T-helper 1 cell treated with Interleukin-12 subunit alpha and Interleukin-12 subunit beta and Interleukin-4 antibody, amounts not matched to agents 30 μg/mL and 1 μg/mL, for 36 hours (primary cell): ENCODE measurements around the gene MID1.

Experiments
- H3K27ac Mint-ChIP-seq: one replicate; pipeline ENCODE4 v1.8.0; 2021; ENCODE audit warnings: mild to moderate bottlenecking, mixed read lengths
- H3K27me3 Mint-ChIP-seq: one replicate; pipeline ENCODE4 v1.8.0; 2021; ENCODE audit warnings: low read depth, mixed read lengths
- H3K36me3 Mint-ChIP-seq: one replicate; pipeline ENCODE4 v1.8.0; 2021; ENCODE audit warnings: low read depth, mixed read lengths
- H3K4me1 Mint-ChIP-seq: one replicate; pipeline ENCODE4 v1.8.0; 2021; ENCODE audit warnings: low read depth, mixed read lengths
- H3K4me3 Mint-ChIP-seq: one replicate; pipeline ENCODE4 v1.8.0; 2021; ENCODE audit warnings: mild to moderate bottlenecking, moderate library complexity, mixed read lengths
- H3K9me3 Mint-ChIP-seq: one replicate; pipeline ENCODE4 v1.8.0; 2021; ENCODE audit warnings: mixed read lengths

MID1 gene

DNA sequence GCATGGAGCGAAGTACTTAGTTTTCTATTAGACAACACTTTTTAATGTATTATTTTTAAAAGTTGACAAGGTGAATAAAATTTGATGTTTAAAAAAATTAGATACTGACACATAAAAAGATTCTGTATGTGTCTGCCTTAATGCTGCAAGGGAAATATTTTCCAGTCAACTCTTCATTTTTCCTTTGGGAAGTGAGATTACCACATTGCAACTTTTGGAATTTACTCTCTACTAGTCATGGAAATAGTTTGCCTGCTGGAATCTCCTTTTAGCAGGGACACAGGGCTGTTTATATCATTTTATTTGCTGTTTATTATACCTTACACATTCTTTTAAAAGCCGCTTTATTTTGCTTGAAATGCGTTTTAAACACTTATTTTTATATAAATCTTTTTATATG is 135.1 kb downstream of the MID1 start:
- no peak overlapping the region for H3K4me3 Mint-ChIP-seq
- no peaks in the 10 kb centered on the region for H3K9me3 Mint-ChIP-seq
- H3K27ac Mint-ChIP-seq, result no peak overlapping the region
- H3K4me1 Mint-ChIP-seq, result no peaks in the 10 kb centered on the region
- H3K36me3 Mint-ChIP-seq, result no peaks in the 10 kb centered on the region
- no peaks in the 10 kb centered on the region for H3K27me3 Mint-ChIP-seq

DNA sequence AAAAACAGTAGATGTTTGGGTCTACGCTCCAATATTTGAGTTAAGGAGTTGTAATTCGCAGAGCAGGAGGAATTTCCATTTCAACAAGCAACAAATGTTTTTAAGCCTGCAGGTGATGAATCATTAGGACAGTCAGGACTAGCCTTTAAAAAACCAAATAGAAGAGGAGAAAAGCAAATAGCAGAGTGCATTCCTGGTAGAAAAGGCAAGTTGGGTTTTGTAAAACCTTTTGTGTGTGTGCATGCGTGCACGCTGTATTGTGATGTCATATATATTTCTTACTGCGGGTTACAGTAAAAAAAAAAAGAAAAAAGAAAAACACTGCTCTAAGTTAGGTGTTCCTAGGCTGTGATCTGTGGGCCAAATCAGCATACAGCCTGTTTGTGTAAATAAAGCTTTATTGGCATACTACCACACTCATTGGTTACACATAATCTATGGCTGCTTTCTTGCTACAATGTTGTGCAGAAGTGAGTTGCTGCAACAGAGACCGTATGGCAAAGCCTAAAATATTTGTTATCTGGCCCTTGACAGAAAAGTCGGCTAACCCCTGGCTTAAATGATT is 135.6 kb downstream of the MID1 start:
- Mint-ChIP-seq H3K27ac (no peak overlapping the region), H3K27me3 (no peaks in the 10 kb centered on the region), H3K4me1 (no peaks in the 10 kb centered on the region), H3K36me3 (no peaks in the 10 kb centered on the region), H3K9me3 (no peaks in the 10 kb centered on the region), H3K4me3 (no peak overlapping the region)

DNA sequence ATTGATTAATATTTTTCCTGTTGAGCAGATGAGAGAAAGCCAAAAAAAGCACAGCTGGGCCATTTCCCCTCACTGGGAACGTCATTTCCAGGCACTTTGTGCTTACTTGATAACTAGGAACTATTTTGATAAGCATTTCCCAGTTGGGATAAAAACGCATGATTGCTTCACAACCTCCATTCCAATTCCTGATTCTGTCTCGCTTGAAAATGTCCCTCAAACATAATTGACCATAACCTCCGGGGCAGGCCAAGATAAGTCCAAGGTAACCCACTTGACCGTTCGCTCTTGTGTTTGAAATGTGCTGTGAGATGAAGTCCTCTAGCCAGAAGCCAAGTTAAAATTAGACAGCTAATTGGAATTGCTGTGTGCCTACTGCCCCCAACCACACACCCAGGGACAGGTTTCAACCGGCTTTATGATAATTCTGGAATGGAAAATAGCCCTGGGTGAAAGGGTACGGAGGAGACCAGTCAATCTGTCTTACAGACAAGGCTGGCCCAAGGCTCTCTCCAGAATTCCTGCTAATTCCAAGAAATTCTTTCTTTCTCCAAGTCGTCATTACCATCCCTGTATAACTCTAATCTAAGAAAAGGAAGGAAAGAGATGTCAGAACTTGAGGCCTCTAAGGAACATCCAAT is 137.1 kb downstream of the MID1 start:
- Mint-ChIP-seq H3K27me3 (no peaks in the 10 kb centered on the region), H3K4me3 (no peak overlapping the region), H3K4me1 (no peaks in the 10 kb centered on the region), H3K9me3 (no peaks in the 10 kb centered on the region), H3K36me3 (no peaks in the 10 kb centered on the region), H3K27ac (no peak overlapping the region)

DNA sequence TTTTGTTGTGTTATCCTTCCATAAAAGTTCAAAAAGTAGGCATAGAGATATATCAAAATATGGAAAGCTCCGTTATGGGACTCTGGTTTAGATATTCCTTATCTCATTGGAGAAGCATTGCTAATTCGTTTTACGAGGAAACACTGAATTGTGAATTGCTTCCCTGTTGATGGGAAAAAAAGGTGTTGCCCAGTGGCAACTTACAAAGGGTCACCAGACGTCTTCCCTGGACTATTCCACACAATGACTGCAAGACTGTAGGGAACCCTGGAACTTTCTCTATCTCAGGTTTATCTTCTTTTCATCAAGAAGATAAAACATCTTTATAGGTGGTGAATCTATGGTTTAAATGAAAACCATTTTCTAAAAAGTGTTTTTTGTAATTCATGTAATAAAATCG is 137.7 kb downstream of the MID1 start:
- Mint-ChIP-seq H3K9me3 (no peaks in the 10 kb centered on the region), H3K4me3 (no peak overlapping the region), H3K27ac (no peak overlapping the region), H3K36me3 (no peaks in the 10 kb centered on the region), H3K27me3 (no peaks in the 10 kb centered on the region), H3K4me1 (no peaks in the 10 kb centered on the region)

DNA sequence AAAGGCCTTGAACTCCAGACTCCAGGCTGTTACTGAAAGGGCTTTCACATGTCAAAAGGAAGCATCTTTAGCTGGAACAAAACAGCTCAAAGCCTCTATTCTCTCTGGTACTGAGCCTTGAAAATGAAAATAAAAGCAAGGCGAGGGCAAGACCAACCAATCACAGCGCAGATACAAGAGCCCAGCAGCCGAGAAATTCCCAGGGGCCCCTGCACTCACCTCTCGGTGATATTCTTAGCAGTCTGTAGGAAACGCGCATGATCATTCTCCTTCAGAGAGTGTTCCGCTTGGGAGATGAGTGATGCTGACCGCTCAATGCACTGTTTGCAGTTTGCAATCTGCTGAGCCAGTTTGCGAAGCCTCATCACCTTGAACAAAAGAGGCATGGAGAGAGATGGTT is 138.1 kb downstream of the MID1 start:
- no peaks in the 10 kb centered on the region for H3K4me1 Mint-ChIP-seq
- no peaks in the 10 kb centered on the region for H3K36me3 Mint-ChIP-seq
- no peaks in the 10 kb centered on the region for H3K9me3 Mint-ChIP-seq
- no peak overlapping the region for H3K4me3 Mint-ChIP-seq
- H3K27me3 Mint-ChIP-seq, result no peaks in the 10 kb centered on the region
- no peak overlapping the region for H3K27ac Mint-ChIP-seq

- H3K4me1 Mint-ChIP-seq, result no peaks in the 10 kb centered on the region
- no peaks in the 10 kb centered on the region for H3K9me3 Mint-ChIP-seq
- H3K4me3 Mint-ChIP-seq, result no peak overlapping the region
- H3K36me3 Mint-ChIP-seq, result no peaks in the 10 kb centered on the region
- no peaks in the 10 kb centered on the region for H3K27me3 Mint-ChIP-seq
- H3K27ac Mint-ChIP-seq, result no peak overlapping the region
Observed at GRCh38 chrX:10480861-10481260, 139.5 kb downstream of the MID1 start.

GRCh38 chrX:10479508-10479907 is 140.9 kb downstream of the MID1 start:
- Mint-ChIP-seq H3K27me3 (no peaks in the 10 kb centered on the region), H3K4me3 (no peak overlapping the region), H3K36me3 (no peaks in the 10 kb centered on the region), H3K9me3 (no peaks in the 10 kb centered on the region), H3K4me1 (no peaks in the 10 kb centered on the region), H3K27ac (no peak overlapping the region)

GRCh38 chrX:10477525-10477924 is 142.9 kb downstream of the MID1 start:
- Mint-ChIP-seq H3K36me3 (no peaks in the 10 kb centered on the region), H3K4me1 (no peaks in the 10 kb centered on the region), H3K4me3 (no peak overlapping the region), H3K27me3 (no peaks in the 10 kb centered on the region), H3K9me3 (no peaks in the 10 kb centered on the region), H3K27ac (no peak overlapping the region)

GRCh38 chrX:10474913-10475568 is 145.3 kb downstream of the MID1 start:
- no peaks in the 10 kb centered on the region for H3K36me3 Mint-ChIP-seq
- H3K9me3 Mint-ChIP-seq, result no peaks in the 10 kb centered on the region
- no peak overlapping the region for H3K27ac Mint-ChIP-seq
- H3K27me3 Mint-ChIP-seq, result no peaks in the 10 kb centered on the region
- H3K4me3 Mint-ChIP-seq, result no peak overlapping the region
- no peaks in the 10 kb centered on the region for H3K4me1 Mint-ChIP-seq

GRCh38 chrX:10474510-10474909 is 145.9 kb downstream of the MID1 start:
- Mint-ChIP-seq H3K4me1 (no peaks in the 10 kb centered on the region), H3K36me3 (no peaks in the 10 kb centered on the region), H3K4me3 (no peak overlapping the region), H3K27me3 (no peaks in the 10 kb centered on the region), H3K27ac (no peak overlapping the region), H3K9me3 (no peaks in the 10 kb centered on the region)

- Mint-ChIP-seq H3K36me3 (no peaks in the 10 kb centered on the region), H3K27me3 (no peaks in the 10 kb centered on the region), H3K27ac (no peak overlapping the region), H3K4me3 (no peak overlapping the region), H3K4me1 (no peaks in the 10 kb centered on the region), H3K9me3 (no peaks in the 10 kb centered on the region)
Observed at GRCh38 chrX:10471418-10471817, 149.0 kb downstream of the MID1 start.

- H3K27ac Mint-ChIP-seq, result no peak overlapping the region
- H3K36me3 Mint-ChIP-seq, result no peaks in the 10 kb centered on the region
- H3K9me3 Mint-ChIP-seq, result no peaks in the 10 kb centered on the region
- no peaks in the 10 kb centered on the region for H3K27me3 Mint-ChIP-seq
- no peaks in the 10 kb centered on the region for H3K4me1 Mint-ChIP-seq
- H3K4me3 Mint-ChIP-seq, result no peak overlapping the region
Observed at GRCh38 chrX:10470009-10470408, 150.4 kb downstream of the MID1 start.

- no peaks in the 10 kb centered on the region for H3K9me3 Mint-ChIP-seq
- no peaks in the 10 kb centered on the region for H3K36me3 Mint-ChIP-seq
- no peaks in the 10 kb centered on the region for H3K4me1 Mint-ChIP-seq
- H3K27ac Mint-ChIP-seq, result no peak overlapping the region
- no peak overlapping the region for H3K4me3 Mint-ChIP-seq
- H3K27me3 Mint-ChIP-seq, result no peaks in the 10 kb centered on the region
Observed at GRCh38 chrX:10467793-10468192, 152.6 kb downstream of the MID1 start.

- Mint-ChIP-seq H3K9me3 (no peaks in the 10 kb centered on the region), H3K27ac (no peak overlapping the region), H3K4me3 (no peak overlapping the region), H3K27me3 (no peaks in the 10 kb centered on the region), H3K36me3 (no peaks in the 10 kb centered on the region), H3K4me1 (no peaks in the 10 kb centered on the region)
Observed at GRCh38 chrX:10465254-10465653, 155.1 kb downstream of the MID1 start.

- H3K36me3 Mint-ChIP-seq, result no peaks in the 10 kb centered on the region
- no peaks in the 10 kb centered on the region for H3K4me1 Mint-ChIP-seq
- peaks cover 8% of the 10 kb centered on the region for H3K9me3 Mint-ChIP-seq
- no peaks in the 10 kb centered on the region for H3K27me3 Mint-ChIP-seq
- no peak overlapping the region for H3K4me3 Mint-ChIP-seq
- H3K27ac Mint-ChIP-seq, result no peak overlapping the region
Observed at GRCh38 chrX:10457092-10457491, 163.3 kb downstream of the MID1 start.
